T-cell (primary cell): ENCODE results near the gene APOL1. TPM values are rescaled to one million over a fixed set of nuclear protein-coding genes. Genes with fewer than 3 reads are reported as not detected.
"Not testable (repeated sequence)": the region's sequence is repeated elsewhere in the genome, so short reads cannot be mapped to it uniquely, and the experiment has no call there.

Experiments used
- ATAC-seq, 4 experiments: fragments of 200-7000 bp in 3 of 4; fragments of 150-1000 bp in 1 of 4; cut with Tn5 transposase; replicated peaks in 1 of 4; 1 replicate in 3 of 4; 2 replicates in 1 of 4; pipeline ENCODE4 v1.10.0; 2021; ENCODE audit warnings: moderate library complexity in 3 of 4, mild to moderate bottlenecking in 2 of 4, moderate number of reproducible peaks in 1 of 4
- CTCF ChIA-PET, 2 donors: fragments of 300-600 bp; sonication (Branson Sonifier 250); formaldehyde crosslinking; loops; one replicate each; lab custom pipeline; 2022; ENCODE audit warnings: antibody characterized with exemption in 2 of 2; lab: Charles Lee
- POLR2A ChIA-PET, 2 donors: fragments of 300-600 bp; sonication (Branson Sonifier 250); formaldehyde crosslinking; loops; one replicate each; lab custom pipeline; 2022; ENCODE audit warnings: antibody characterized with exemption in 2 of 2; lab: Charles Lee
- DNase-seq, 35 experiments: peaks; one replicate each; pipeline versions ENCODE4 v3.0.0 to v3.0.0-alpha.2; 2013 to 2023
- H3K27ac ChIP-seq: one replicate; pipeline ENCODE4 v1.5.1; 2013; ENCODE audit warnings: low read length
- H3K27me3 ChIP-seq, 2 experiments: replicated peaks in 1 of 2; 1 replicate in 1 of 2; 2 replicates in 1 of 2; pipeline versions ENCODE4 v1.6.1 to v1.7.0; 2013; ENCODE audit warnings: low read length in 1 of 2, mixed read lengths in 1 of 2; ENCODE audit not compliant: control insufficient read depth in 2 of 2, insufficient read depth in 2 of 2; ENCODE audit errors: extremely low read depth in 1 of 2
- H3K36me3 ChIP-seq, 2 donors: 1 replicate in 1 of 2; 2 replicates in 1 of 2; pipeline versions ENCODE4 v1.6.1 to v1.7.0; 2013; ENCODE audit warnings: low read length in 1 of 2; ENCODE audit not compliant: control insufficient read depth in 2 of 2, insufficient read depth in 1 of 2; ENCODE audit errors: extremely low read depth in 1 of 2
- H3K4me1 ChIP-seq, 2 experiments: 1 replicate in 1 of 2; 2 replicates in 1 of 2; pipeline versions ENCODE4 v1.6.1 to v1.7.0; 2013; ENCODE audit warnings: low read length in 2 of 2, mixed read lengths in 1 of 2; ENCODE audit not compliant: insufficient read depth in 2 of 2, control insufficient read depth in 1 of 2; ENCODE audit errors: extremely low read depth in 1 of 2
- H3K4me3 ChIP-seq, 2 donors: 1 replicate in 1 of 2; 2 replicates in 1 of 2; pipeline versions ENCODE4 v1.5.1 to v1.7.0; 2013; ENCODE audit warnings: mild to moderate bottlenecking in 2 of 2, low read length in 1 of 2, moderate library complexity in 1 of 2; ENCODE audit not compliant: control insufficient read depth in 1 of 2; ENCODE audit errors: extremely low read depth in 1 of 2
- H3K9me3 ChIP-seq: 2 replicates; pipeline ENCODE4 v1.7.0; 2013
- H3K27ac Mint-ChIP-seq, 2 donors: one replicate each; pipeline ENCODE4 v1.8.0; 2020 to 2021; ENCODE audit warnings: mild to moderate bottlenecking in 2 of 2, mixed read lengths in 2 of 2
- H3K27me3 Mint-ChIP-seq, 2 donors: one replicate each; pipeline ENCODE4 v1.8.0; 2021 to 2022; ENCODE audit warnings: mixed read lengths in 2 of 2
- H3K36me3 Mint-ChIP-seq: one replicate; pipeline ENCODE4 v1.8.0; 2021; ENCODE audit warnings: mixed read lengths
- H3K4me1 Mint-ChIP-seq, 3 donors: one replicate each; pipeline ENCODE4 v1.8.0; 2020 to 2022; ENCODE audit warnings: mixed read lengths in 3 of 3, mild to moderate bottlenecking in 1 of 3
- H3K4me3 Mint-ChIP-seq, 3 donors: one replicate each; pipeline ENCODE4 v1.8.0; 2020 to 2022; ENCODE audit warnings: mild to moderate bottlenecking in 3 of 3, mixed read lengths in 3 of 3, moderate library complexity in 3 of 3
- H3K9me3 Mint-ChIP-seq, 3 donors: one replicate each; pipeline ENCODE4 v1.8.0; 2020 to 2022; ENCODE audit warnings: mixed read lengths in 3 of 3
- WGBS: methylation state at CpG from one replicate; pipeline ENCODE4 v1.1.5; 2013; ENCODE audit warnings: missing lambda C conversion rate; ENCODE audit not compliant: insufficient coverage; 5-methylcytosine and 5-hydroxymethylcytosine counted together
- total RNA-seq, 35 experiments: library from RNA in 6 of 35; stranded (reverse) in 6 of 35; fragments of 120-200 nt in 1 of 35; gene quantifications; one replicate each; pipeline versions ENCODE4 v1.2.1 to v1.2.4 and lab custom pipeline; 2013 to 2026

The APOL1 gene
- total RNA-seq, 5 donors from 2014 or later (not counting 1 experiment from before 2014, with no cell fraction given), result 15.7 to 29.5 (median 19.8) TPM

DNA sequence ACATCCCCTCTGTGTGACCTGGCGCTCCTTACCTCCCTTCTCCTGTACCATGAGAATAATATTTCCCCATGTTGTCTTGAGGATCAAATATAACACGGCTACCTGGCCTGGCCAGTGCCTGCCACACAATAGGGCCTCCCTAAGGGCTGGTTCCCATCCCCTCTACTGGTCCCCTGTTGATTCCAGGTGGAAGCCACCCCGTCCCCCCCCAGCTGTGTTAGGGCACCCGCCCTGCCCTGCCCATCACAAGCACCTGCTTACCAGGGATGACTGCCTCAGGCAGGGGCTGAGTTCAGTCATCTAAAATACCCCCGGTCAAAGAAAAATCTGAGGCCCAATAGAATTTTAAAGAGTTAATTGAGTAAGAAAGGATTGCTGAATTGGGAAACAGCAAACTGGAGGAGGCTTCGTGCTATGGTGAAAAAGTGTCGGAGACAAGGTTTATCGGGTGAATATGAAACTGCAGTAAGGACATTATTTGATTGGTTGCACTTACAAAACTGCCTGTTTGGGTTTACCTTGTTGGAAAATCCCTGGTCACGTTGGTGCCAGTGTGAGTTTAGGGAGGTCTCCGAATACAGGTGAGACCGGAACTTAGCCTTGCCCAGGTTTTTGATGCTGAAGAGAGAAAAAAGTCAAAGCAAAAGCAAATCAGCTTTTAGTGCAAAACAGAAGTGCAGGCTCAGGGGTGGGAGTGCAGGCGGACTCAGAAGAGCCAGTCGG is 5.2 kb downstream of the APOL1 start:
- ATAC-seq, result peak in 2 of 4 experiments; percentile 21 to 51

DNA sequence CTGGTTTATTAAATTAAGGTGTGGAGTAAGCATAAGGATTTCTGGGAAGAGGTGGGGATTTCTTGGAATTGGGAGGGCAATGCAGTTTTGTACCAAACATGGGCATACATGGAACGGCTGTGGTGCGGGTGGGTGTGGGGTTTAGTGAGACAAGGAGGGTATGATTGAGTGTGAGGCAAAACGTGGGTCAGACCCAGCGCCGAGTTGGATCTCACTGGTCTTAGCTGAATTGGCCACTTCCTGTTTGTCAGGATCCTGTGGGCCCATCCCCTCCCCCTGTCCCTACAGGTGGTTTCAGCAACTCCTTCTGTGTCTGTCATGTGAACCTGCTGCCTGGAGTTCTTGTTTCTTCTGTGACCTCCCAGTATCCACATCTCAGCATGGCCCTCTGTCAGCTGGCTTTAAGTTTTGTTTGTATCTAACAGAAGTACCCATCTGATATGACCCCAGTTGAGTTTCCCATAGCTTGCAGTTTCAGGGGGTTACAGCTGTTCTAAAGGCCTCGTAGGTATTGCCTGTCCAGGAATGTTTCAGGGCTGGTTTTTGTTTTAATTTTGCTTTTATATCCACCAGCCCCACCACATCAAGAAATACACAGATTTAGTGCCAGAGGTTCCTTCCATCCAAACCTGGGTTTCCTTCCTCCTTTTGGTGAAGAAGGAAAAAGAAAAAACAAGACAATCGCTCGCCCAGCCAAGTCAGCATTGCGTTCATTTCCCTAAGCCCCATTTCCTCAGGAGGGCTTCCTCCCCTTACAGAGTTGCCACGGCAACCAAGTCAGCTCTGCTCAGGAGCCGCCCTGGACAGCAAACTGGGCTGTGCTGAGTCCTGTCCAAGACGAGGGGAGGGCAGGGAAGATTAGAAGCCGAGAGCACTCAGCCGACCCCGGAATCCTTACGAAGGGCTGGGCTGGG is 6.0 kb downstream of the APOL1 start:
- WGBS, result 33% methylated on average over 6 of the region's 16 CpGs
- Mint-ChIP-seq H3K4me3 (peak overlapping the region; percentile 10 to 55 (median 51)), H3K27me3 (no peaks in the 10 kb centered on the region), H3K4me1 (peaks cover 35 to 53% (median 46%) of the 10 kb centered on the region in 3 donors), H3K27ac (peak overlapping the region; percentile 84 to 89), H3K9me3 (no peaks in the 10 kb centered on the region), H3K36me3 (peaks cover 62% of the 10 kb centered on the region)
- Histone ChIP-seq H3K27me3 (no peaks in the 10 kb centered on the region), H3K4me1 (peaks cover 7 to 42% of the 10 kb centered on the region in 2 experiments), H3K9me3 (no peaks in the 10 kb centered on the region), H3K36me3 (peaks cover 3 to 58% of the 10 kb centered on the region in 2 donors), H3K27ac (peak overlapping the region; percentile 60), H3K4me3 (no peak overlapping the region)
- ATAC-seq (peak; percentile 35 to 51 (median 42)), DNase-seq (peak in 5 of 35 experiments; percentile 10 to 23 (median 20))
- ChIA-PET CTCF (no interaction called here), POLR2A (no interaction called here)

More for the DNA sequence above, 5.2 kb downstream of the APOL1 start:
- DNase-seq, result peak in 3 of 35 experiments; percentile 10 to 44 (median 24)
- Mint-ChIP-seq H3K36me3 (peaks cover 54% of the 10 kb centered on the region), H3K27me3 (no peaks in the 10 kb centered on the region), H3K4me3 (peak overlapping the region; percentile 10 to 55 (median 51)), H3K9me3 (no peaks in the 10 kb centered on the region), H3K27ac (peak overlapping the region; percentile 84 to 89), H3K4me1 (peaks cover 43 to 62% (median 55%) of the 10 kb centered on the region in 3 donors)
- H3K36me3 ChIP-seq, result peaks cover 3 to 50% of the 10 kb centered on the region in 2 donors
- H3K4me3 ChIP-seq, result no peak overlapping the region
- no peaks in the 10 kb centered on the region for H3K27me3 ChIP-seq
- H3K9me3 ChIP-seq, result no peaks in the 10 kb centered on the region
- ChIA-PET CTCF (no interaction called here), POLR2A (no interaction called here)
- peaks cover 13 to 51% of the 10 kb centered on the region in 2 experiments for H3K4me1 ChIP-seq
- peak overlapping the region; percentile 60 for H3K27ac ChIP-seq
- 85% methylated on average over 9 of the region's 13 CpGs for WGBS

DNA sequence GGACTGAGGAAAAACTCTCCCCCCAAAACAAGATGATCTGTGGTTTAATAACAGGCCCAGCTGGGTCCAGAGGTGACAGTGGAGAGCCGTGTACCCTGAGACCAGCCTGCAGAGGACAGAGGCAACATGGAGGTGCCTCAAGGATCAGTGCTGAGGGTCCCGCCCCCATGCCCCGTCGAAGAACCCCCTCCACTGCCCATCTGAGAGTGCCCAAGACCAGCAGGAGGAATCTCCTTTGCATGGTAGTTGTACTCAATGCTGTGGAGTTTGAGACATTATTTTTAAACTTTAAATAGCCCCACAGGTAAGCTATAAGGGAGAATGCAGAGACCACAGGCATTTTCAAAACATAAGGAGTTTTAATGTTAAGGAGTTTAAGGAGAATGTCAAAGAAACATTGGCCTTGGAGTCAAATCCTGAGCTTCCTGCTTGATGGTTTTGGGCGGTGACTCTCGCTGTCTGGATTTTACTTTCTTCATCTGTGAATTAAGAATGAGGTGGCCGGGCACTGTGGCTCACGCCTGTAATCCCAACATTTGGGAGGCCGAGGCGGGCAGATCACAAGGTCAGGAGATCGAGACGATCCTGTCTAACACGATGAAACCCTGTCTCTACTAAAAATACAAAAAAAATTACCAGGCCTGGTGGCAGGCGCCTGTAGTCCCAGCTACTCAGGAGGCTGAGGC is 6.8 kb downstream of the APOL1 start:
- H3K27ac ChIP-seq, result peak overlapping the region; percentile 60
- peaks cover 63% of the 10 kb centered on the region for H3K36me3 Mint-ChIP-seq
- no peak overlapping the region for H3K4me3 Mint-ChIP-seq
- POLR2A ChIA-PET, result no interaction called here
- H3K4me1 Mint-ChIP-seq, result peaks cover 29 to 45% (median 40%) of the 10 kb centered on the region in 3 donors
- peaks cover 3 to 61% of the 10 kb centered on the region in 2 donors for H3K36me3 ChIP-seq
- no peaks in the 10 kb centered on the region for H3K9me3 Mint-ChIP-seq
- no peak overlapping the region for H3K4me3 ChIP-seq
- DNase-seq (peak in 2 of 35 experiments; percentile 2 to 4), ATAC-seq (no peak)
- peaks cover 7 to 34% of the 10 kb centered on the region in 2 experiments for H3K4me1 ChIP-seq
- CTCF ChIA-PET, result no interaction called here
- no peaks in the 10 kb centered on the region for H3K27me3 Mint-ChIP-seq
- no peaks in the 10 kb centered on the region for H3K27me3 ChIP-seq
- 100% methylated on average over 2 of the region's 14 CpGs for WGBS
- H3K27ac Mint-ChIP-seq, result peak overlapping the region; percentile 84 to 89
- no peaks in the 10 kb centered on the region for H3K9me3 ChIP-seq

DNA sequence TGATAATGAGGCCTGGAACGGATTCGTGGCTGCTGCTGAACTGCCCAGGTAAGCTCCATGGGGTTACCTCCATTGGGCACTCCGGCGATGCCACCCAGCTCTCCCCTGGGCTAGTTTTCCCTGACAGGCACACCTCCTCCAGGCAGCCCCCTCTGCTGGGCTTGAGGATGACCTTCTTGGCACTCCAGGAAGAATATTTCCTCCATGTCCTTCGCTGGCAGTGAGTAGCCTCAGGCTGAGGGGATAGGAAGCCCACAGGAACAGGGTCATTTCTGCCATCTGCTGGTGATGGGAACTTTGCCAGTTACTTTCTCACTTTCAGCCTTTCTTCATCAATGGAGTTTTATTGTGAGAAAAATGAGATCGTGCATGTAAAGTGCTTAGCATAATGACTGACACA is 8.7 kb downstream of the APOL1 start:
- 84% methylated on average over 4 of the region's 6 CpGs for WGBS
- CTCF ChIA-PET, result not testable (repeated sequence)

DNA sequence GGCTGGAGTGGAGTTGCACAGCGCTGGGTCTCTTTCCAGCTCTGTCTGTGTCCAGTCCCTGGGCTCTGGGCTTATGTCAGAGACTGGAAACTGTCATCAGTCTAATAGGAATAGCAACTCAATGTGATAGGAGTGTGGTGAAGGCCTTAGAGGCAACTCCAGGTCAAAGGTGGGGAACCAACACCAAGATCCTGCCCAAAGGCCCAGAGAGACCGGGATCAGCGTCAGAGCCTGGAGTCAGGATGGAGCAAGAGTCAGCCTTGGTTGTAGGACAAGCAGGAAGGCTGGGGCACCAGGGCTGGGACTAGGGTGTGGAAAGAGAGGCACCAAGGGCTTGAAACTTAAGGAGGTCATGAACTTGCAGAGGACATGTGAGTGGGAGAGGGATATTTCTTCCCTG is 9.4 kb downstream of the APOL1 start:
- H3K27ac ChIP-seq, H3K4me3 ChIP-seq, H3K27me3 ChIP-seq, POLR2A ChIA-PET, ATAC-seq, H3K4me3 Mint-ChIP-seq, H3K27me3 Mint-ChIP-seq, CTCF ChIA-PET, H3K9me3 ChIP-seq, H3K9me3 Mint-ChIP-seq: not testable (repeated sequence)
- Histone ChIP-seq H3K36me3 (peaks cover under 1 to 68% of the 10 kb centered on the region in 2 donors), H3K4me1 (peaks cover 7 to 23% of the 10 kb centered on the region in 2 experiments)
- DNase-seq, result peak in 1 of 35 experiments; percentile 4
- peaks cover 17 to 22% (median 19%) of the 10 kb centered on the region in 3 donors for H3K4me1 Mint-ChIP-seq
- WGBS, result 100% methylated on average over 1 of the region's 3 CpGs
- H3K36me3 Mint-ChIP-seq, result peaks cover 71% of the 10 kb centered on the region
- H3K27ac Mint-ChIP-seq, result peak overlapping the region in 1 of 2 donors; percentile 4

More for the DNA sequence above, 8.7 kb downstream of the APOL1 start:
- ATAC-seq, H3K9me3 Mint-ChIP-seq, H3K27ac Mint-ChIP-seq, H3K27ac ChIP-seq, POLR2A ChIA-PET, H3K27me3 ChIP-seq, H3K27me3 Mint-ChIP-seq, H3K9me3 ChIP-seq, H3K4me3 Mint-ChIP-seq, H3K4me3 ChIP-seq: not testable (repeated sequence)
- Mint-ChIP-seq H3K4me1 (peaks cover 17 to 28% (median 24%) of the 10 kb centered on the region in 3 donors), H3K36me3 (peaks cover 69% of the 10 kb centered on the region)
- peaks cover 3 to 69% of the 10 kb centered on the region in 2 donors for H3K36me3 ChIP-seq
- peaks cover 7 to 25% of the 10 kb centered on the region in 2 experiments for H3K4me1 ChIP-seq
- DNase-seq, result peak in 1 of 35 experiments; percentile 10
